ENCODE measurements around the gene SLC4A4.

SLC4A4 gene

GRCh38 chr4:71415491-71415890 lies 76.7 kb downstream of the SLC4A4 start:
- H3K36me3 ChIP-seq (ENCODE audit: low read length), result no peaks in the 10 kb centered on the region
- H3K9me2 ChIP-seq (replicated peaks; ENCODE audit: insufficient read depth, low read length), result no peaks in the 10 kb centered on the region
- H3F3A ChIP-seq (ENCODE audit: insufficient read depth), result no peaks in the 10 kb centered on the region
- H3K9ac ChIP-seq (ENCODE audit: low read length), result no peak overlapping the region
- no peaks in the 10 kb centered on the region for H3K79me2 ChIP-seq (ENCODE audit: insufficient read depth, low read length)
- H3K4me3 ChIP-seq (ENCODE audit: insufficient read depth, low read length, poor library complexity, severe bottlenecking), result no peak overlapping the region
- H3K27me3 ChIP-seq (ENCODE audit: low read length), result no peaks in the 10 kb centered on the region
- H4K20me1 ChIP-seq (ENCODE audit: low read depth, low read length), result no peaks in the 10 kb centered on the region
- H3K27ac ChIP-seq (ENCODE audit: low read depth, low read length), result no peak overlapping the region
- no peak overlapping the region for H3K4me2 ChIP-seq (ENCODE audit: low read depth, low read length, poor library complexity, severe bottlenecking)
- TF ChIP-seq EZH2phosphoT487 (conservative IDR thresholded peaks at IDR 0.05; ENCODE audit: low read length), result no peak
- TF ChIP-seq CTCF (IDR thresholded peaks at IDR 0.05; ENCODE audit: insufficient read depth, low read length, poor library complexity, severe bottlenecking), result no peak
- no peak overlapping the region for H2AFZ ChIP-seq (ENCODE audit: low read depth, low read length, severe bottlenecking)
- no peaks in the 10 kb centered on the region for H3K9me3 ChIP-seq (ENCODE audit: insufficient read depth, low read length)

- Histone ChIP-seq H3F3A (ENCODE audit: insufficient read depth) (no peaks in the 10 kb centered on the region), H3K9ac (ENCODE audit: low read length) (no peak overlapping the region), H3K9me2 (replicated peaks; ENCODE audit: insufficient read depth, low read length) (no peaks in the 10 kb centered on the region), H3K27ac (ENCODE audit: low read depth, low read length) (no peak overlapping the region), H3K79me2 (ENCODE audit: insufficient read depth, low read length) (no peaks in the 10 kb centered on the region), H3K36me3 (ENCODE audit: low read length) (no peaks in the 10 kb centered on the region), H3K4me3 (ENCODE audit: insufficient read depth, low read length, poor library complexity, severe bottlenecking) (no peak overlapping the region), H3K4me2 (ENCODE audit: low read depth, low read length, poor library complexity, severe bottlenecking) (no peak overlapping the region), H3K27me3 (ENCODE audit: low read length) (no peaks in the 10 kb centered on the region), H4K20me1 (ENCODE audit: low read depth, low read length) (no peaks in the 10 kb centered on the region), H2AFZ (ENCODE audit: low read depth, low read length, severe bottlenecking) (no peak overlapping the region), H3K9me3 (ENCODE audit: insufficient read depth, low read length) (no peaks in the 10 kb centered on the region)
- TF ChIP-seq EZH2phosphoT487 (conservative IDR thresholded peaks at IDR 0.05; ENCODE audit: low read length) (no peak), CTCF (IDR thresholded peaks at IDR 0.05; ENCODE audit: insufficient read depth, low read length, poor library complexity, severe bottlenecking) (no peak)
Measured at GRCh38 chr4:71417150-71417549, 78.3 kb downstream of the SLC4A4 start.

GRCh38 chr4:71426381-71427042 lies 87.7 kb downstream of the SLC4A4 start:
- H3K9me3 ChIP-seq (ENCODE audit: insufficient read depth, low read length), result no peaks in the 10 kb centered on the region
- H2AFZ ChIP-seq (ENCODE audit: low read depth, low read length, severe bottlenecking), result no peak overlapping the region
- H3K9me2 ChIP-seq (replicated peaks; ENCODE audit: insufficient read depth, low read length), result no peaks in the 10 kb centered on the region
- no peak for TF ChIP-seq EZH2phosphoT487 (conservative IDR thresholded peaks at IDR 0.05; ENCODE audit: low read length)
- no peak for TF ChIP-seq CTCF (IDR thresholded peaks at IDR 0.05; ENCODE audit: insufficient read depth, low read length, poor library complexity, severe bottlenecking)
- H3K4me3 ChIP-seq (ENCODE audit: insufficient read depth, low read length, poor library complexity, severe bottlenecking), result no peak overlapping the region
- H3K4me2 ChIP-seq (ENCODE audit: low read depth, low read length, poor library complexity, severe bottlenecking), result no peak overlapping the region
- no peak overlapping the region for H3K27ac ChIP-seq (ENCODE audit: low read depth, low read length)
- H3K36me3 ChIP-seq (ENCODE audit: low read length), result no peaks in the 10 kb centered on the region
- H4K20me1 ChIP-seq (ENCODE audit: low read depth, low read length), result no peaks in the 10 kb centered on the region
- no peak overlapping the region for H3K9ac ChIP-seq (ENCODE audit: low read length)
- H3F3A ChIP-seq (ENCODE audit: insufficient read depth), result no peaks in the 10 kb centered on the region
- H3K79me2 ChIP-seq (ENCODE audit: insufficient read depth, low read length), result no peaks in the 10 kb centered on the region
- H3K27me3 ChIP-seq (ENCODE audit: low read length), result no peaks in the 10 kb centered on the region
